GM12801 (cell line): ENCODE measurements around the gene HHATL.

Experiments used
- TF ChIP-seq, protein P1 (sequence below): IDR thresholded peaks from one replicate; pipeline ENCODE4 v1.5.1; 2011; ENCODE audit warnings: control low read depth; ENCODE audit not compliant: insufficient read length; ENCODE audit errors: extremely low read depth

HHATL gene

DNA sequence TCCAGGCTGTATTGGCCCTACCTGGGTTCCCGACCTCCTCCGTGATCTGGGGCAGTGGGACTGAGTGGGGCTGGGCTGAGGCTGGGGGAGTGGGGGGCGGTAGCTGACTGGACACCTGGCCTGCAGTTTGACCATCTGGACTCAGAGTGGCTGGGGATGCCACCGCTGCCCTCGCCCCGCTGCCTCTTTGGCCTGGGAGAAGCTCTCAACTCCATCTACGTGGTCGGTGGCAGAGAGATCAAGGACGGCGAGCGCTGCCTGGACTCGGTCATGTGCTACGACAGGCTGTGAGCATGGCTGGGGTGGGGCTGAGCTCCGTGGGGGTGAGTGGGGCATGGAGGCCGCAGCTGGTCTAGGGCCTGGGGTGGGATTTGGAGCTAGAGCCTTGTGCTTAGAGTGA is 14.6 kb downstream of the HHATL start:
- TF ChIP-seq, protein P1, sequence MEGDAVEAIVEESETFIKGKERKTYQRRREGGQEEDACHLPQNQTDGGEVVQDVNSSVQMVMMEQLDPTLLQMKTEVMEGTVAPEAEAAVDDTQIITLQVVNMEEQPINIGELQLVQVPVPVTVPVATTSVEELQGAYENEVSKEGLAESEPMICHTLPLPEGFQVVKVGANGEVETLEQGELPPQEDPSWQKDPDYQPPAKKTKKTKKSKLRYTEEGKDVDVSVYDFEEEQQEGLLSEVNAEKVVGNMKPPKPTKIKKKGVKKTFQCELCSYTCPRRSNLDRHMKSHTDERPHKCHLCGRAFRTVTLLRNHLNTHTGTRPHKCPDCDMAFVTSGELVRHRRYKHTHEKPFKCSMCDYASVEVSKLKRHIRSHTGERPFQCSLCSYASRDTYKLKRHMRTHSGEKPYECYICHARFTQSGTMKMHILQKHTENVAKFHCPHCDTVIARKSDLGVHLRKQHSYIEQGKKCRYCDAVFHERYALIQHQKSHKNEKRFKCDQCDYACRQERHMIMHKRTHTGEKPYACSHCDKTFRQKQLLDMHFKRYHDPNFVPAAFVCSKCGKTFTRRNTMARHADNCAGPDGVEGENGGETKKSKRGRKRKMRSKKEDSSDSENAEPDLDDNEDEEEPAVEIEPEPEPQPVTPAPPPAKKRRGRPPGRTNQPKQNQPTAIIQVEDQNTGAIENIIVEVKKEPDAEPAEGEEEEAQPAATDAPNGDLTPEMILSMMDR: no peak

DNA sequence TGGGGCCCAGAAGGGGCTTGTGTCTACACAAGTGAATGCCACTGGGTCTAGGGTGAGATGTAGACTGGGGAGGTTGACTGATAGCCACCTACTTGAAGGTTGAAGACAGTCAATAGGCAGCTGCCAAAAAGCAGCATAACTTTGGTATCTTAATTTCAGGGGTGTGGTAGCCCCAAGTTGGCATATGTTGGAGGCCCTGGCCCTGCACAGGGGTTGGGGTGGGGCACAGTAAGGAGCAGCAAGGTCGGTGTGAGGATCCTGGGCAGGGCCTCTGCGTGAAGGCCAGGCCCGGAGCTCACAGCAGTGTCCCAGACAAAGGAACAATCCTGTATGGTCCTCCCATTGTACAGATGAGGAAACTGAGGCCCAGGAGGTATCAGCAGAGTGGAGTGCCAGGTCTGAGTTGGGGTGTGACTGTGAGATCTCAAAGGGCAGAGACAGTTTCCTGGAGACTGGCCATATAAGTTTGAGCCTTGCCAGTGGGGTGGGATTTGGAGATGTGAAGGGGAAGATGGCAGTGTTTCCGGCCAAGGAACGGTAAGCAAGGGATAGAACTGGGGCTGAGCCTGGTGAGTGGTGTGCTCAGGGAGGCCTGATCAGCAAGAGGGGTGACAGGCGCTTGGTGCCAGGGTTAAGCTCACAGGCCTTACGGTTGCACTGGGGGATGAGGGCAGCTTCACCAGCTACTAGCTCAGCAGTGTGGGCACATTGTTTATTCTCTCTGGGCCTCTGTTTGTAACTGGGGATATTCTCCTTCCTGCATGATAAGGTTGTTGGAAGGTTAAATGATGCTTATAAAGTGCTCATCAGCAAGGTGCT is 15.6 kb downstream of the HHATL start:
- TF ChIP-seq, protein P1: no peak

DNA sequence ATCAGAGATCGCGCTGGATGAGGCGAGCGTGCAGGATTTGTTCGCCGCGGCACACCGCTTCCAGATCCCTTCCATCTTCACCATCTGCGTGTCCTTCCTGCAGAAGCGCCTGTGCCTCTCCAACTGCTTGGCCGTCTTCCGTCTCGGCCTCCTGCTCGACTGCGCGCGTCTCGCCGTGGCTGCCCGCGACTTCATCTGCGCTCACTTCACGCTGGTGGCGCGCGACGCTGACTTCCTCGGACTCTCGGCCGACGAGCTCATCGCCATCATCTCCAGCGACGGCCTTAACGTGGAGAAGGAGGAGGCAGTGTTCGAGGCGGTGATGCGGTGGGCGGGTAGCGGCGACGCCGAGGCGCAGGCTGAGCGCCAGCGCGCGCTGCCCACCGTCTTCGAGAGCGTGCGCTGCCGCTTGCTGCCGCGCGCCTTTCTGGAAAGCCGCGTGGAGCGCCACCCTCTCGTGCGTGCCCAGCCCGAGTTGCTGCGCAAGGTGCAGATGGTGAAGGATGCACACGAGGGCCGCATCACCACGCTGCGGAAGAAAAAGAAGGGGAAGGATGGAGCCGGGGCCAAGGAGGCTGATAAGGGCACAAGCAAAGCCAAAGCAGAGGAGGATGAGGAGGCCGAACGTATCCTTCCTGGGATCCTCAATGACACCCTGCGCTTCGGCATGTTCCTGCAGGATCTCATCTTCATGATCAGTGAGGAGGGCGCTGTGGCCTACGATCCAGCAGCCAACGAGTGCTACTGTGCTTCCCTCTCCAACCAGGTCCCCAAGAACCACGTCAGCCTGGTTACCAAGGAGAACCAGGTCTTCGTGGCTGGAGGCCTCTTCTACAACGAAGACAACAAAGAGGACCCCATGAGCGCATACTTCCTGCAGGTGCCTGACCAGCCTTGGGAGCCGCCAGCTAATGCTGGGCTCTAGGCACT is 16.4 kb downstream of the HHATL start:
- TF ChIP-seq, protein P1: no peak

DNA sequence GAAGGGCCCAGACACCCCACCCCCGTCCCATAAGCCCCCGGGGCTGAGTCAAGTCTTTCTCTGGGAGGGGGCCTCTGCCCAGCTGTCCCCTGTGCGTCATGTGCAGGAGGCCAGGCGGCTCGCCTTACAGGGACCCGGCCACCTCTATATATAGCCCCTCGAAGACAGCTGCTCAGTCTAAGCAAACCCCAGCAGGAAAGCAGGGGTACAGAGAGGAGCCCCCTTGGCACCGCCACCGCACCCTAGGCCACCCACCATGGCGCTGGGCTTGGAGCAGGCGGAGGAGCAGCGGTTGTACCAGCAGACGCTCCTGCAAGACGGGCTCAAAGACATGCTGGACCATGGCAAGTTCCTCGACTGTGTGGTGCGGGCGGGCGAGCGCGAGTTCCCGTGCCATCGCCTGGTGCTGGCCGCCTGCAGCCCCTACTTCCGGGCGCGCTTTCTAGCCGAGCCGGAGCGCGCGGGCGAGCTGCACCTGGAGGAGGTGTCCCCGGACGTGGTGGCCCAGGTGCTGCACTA is 17.2 kb downstream of the HHATL start, which contains the start of gene KLHL40:
TSS of gene KLHL40 (plus strand) at position 175 of the 519 bp plus-strand sequence. CDS start at position 257, 82 bp downstream.
- TF ChIP-seq, protein P1: no peak

DNA sequence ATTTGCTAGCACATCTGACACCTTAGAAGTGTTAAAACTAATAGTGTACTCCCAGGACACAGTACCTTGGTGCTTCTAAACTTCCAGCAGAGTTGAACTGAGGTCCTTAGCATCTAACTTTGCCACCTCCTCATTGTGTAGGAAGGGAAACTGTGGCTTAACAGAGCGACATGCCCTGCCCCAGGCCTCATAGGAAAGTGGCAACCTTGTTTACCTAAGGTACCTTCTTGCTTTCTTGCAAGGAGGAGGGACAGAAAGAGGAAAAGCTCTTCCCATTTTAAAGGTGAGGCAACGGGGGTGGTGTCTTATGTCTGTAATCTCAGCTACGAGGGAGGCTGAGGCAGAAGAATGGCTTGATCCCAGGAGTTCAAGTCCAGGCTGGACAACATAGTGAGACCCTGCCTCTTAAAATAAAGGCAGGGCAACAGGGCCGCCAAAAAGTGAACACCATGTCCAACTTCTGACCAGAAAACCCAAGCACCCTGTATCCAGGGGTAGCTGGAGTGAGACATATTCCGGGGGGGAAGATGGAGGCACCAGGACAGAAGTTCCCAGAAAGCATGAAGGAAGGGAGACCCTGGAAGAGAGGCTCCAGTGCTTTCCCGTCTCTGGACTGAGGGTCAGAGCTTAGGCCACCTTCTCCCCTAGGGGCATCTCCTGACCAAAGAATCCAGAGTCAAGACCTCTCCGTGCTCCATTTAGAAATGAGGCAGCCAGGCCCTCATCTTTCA is 17.8 kb downstream of the HHATL start:
- TF ChIP-seq, protein P1: no peak

DNA sequence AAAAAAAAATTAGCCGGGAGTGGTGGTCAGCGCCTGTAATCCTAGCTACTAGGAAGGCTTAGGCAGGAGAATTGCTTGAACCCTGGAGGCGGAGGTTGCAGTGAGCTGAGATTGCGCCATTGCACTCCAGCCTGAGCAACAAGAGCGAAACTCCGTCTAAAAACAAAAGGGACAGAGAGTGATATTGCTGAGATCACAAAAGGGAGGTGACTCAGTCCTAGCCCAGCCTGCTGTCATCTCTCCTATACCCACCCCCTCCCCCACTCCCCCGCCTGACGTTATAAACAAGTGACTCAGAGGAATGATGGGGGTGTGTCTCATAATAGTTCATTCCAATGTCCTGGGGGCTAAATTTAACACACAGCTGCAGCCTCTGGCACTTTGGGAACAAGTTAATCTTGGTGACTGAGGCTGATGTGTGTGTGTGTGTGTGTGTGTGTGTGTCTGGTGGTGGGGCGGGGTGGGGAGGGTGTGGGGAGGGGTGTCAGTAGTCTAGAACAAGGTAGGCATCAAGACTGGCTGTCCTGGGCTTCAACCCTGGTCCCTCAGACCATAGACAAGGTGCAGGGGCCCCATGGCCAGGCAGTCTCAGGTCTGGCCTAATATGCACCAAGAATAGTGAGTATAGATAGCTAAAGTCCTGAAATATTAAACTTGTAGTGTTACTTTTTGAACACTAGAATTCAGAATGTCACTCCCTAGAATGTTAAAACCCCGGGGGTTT is 18.6 kb downstream of the HHATL start:
- TF ChIP-seq, protein P1: no peak
